GM23338 (cell line): ENCODE results near the gene THOC2. TPM values are rescaled to one million over a fixed set of nuclear protein-coding genes. Genes with fewer than 3 reads are reported as not detected.

Experiments
- ATAC-seq: fragments of 200-7000 bp; cut with Tn5 transposase; 3 replicates; pipeline ENCODE4 v1.9.1; 2020
- DNase-seq: peaks from one replicate; pipeline ENCODE4 v3.0.0-alpha.2; 2015; ENCODE audit warnings: low spot score
- H2AFZ ChIP-seq: fragments of 200-600 bp; sonication (generic); 2 replicates; pipeline ENCODE4 v1.8.0; 2016; ENCODE audit warnings: antibody characterized with exemption, mild to moderate bottlenecking, moderate library complexity
- H3F3A ChIP-seq: fragments of 200-600 bp; sonication (generic); replicated peaks from 2 replicates; pipeline ENCODE4 v1.8.0; 2017; ENCODE audit warnings: antibody characterized with exemption, mixed run types, low read depth
- H3K27ac ChIP-seq: fragments of 200-600 bp; sonication (generic); 2 replicates; pipeline ENCODE4 v1.6.1; 2016; ENCODE audit warnings: low read depth
- H3K27me3 ChIP-seq: fragments of 200-600 bp; sonication (generic); 2 replicates; pipeline ENCODE4 v1.8.0; 2016; ENCODE audit warnings: mild to moderate bottlenecking, mixed run types, moderate library complexity; ENCODE audit not compliant: insufficient read depth
- H3K36me3 ChIP-seq: fragments of 200-600 bp; sonication (generic); 2 replicates; pipeline ENCODE4 v1.8.0; 2016; ENCODE audit warnings: mild to moderate bottlenecking; ENCODE audit not compliant: insufficient read depth
- H3K4me1 ChIP-seq: fragments of 200-600 bp; sonication (generic); 2 replicates; pipeline ENCODE4 v1.8.0; 2016; ENCODE audit warnings: mild to moderate bottlenecking, moderate library complexity; ENCODE audit not compliant: insufficient read depth
- H3K4me2 ChIP-seq: fragments of 200-600 bp; sonication (generic); 2 replicates; pipeline ENCODE4 v1.7.1; 2017; ENCODE audit warnings: mixed run types
- H3K4me3 ChIP-seq: fragments of 200-600 bp; sonication (generic); 2 replicates; pipeline ENCODE4 v1.6.1; 2016; ENCODE audit warnings: mixed run types
- H3K79me2 ChIP-seq: fragments of 200-600 bp; sonication (generic); replicated peaks from 2 replicates; pipeline ENCODE4 v1.8.0; 2017; ENCODE audit warnings: mild to moderate bottlenecking; ENCODE audit not compliant: insufficient read depth
- H3K9me2 ChIP-seq: fragments of 200-600 bp; sonication (generic); 2 replicates; pipeline ENCODE4 v1.8.0; 2017; ENCODE audit not compliant: insufficient read depth
- H4K20me1 ChIP-seq: fragments of 200-600 bp; sonication (generic); replicated peaks from 2 replicates; pipeline ENCODE4 v1.8.0; 2017; ENCODE audit warnings: mild to moderate bottlenecking; ENCODE audit not compliant: insufficient read depth
- H3K27ac Mint-ChIP-seq: 2 replicates; pipeline ENCODE4 v1.8.0; 2020; ENCODE audit warnings: inconsistent platforms, mild to moderate bottlenecking, moderate library complexity, mixed read lengths
- H3K27me3 Mint-ChIP-seq: 3 replicates; pipeline ENCODE4 v1.8.0; 2022; ENCODE audit warnings: low read depth, mild to moderate bottlenecking, moderate library complexity, mixed read lengths, inconsistent platforms; ENCODE audit not compliant: insufficient read depth, poor library complexity
- H3K36me3 Mint-ChIP-seq: 3 replicates; pipeline ENCODE4 v1.8.0; 2021; ENCODE audit warnings: low read depth, mild to moderate bottlenecking, inconsistent platforms, moderate library complexity, mixed read lengths
- H3K4me1 Mint-ChIP-seq: 3 replicates; pipeline ENCODE4 v1.8.0; 2020; ENCODE audit warnings: mild to moderate bottlenecking, inconsistent platforms, mixed read lengths
- H3K4me3 Mint-ChIP-seq: 3 replicates; pipeline ENCODE4 v1.8.0; 2021; ENCODE audit warnings: moderate library complexity, mild to moderate bottlenecking, inconsistent platforms, mixed read lengths
- H3K9me3 Mint-ChIP-seq: 3 replicates; pipeline ENCODE4 v1.8.0; 2020; ENCODE audit warnings: moderate library complexity, mild to moderate bottlenecking, inconsistent platforms, mixed read lengths
- EZH2phosphoT487 ChIP-seq: fragments of 200-600 bp; sonication (generic); IDR thresholded peaks from one replicate; pipeline ENCODE4 v1.8.1; 2018; ENCODE audit warnings: antibody characterized with exemption; ENCODE audit not compliant: unreplicated experiment
- NANOG ChIP-seq: IDR thresholded peaks from 2 replicates; pipeline ENCODE4 v1.6.1; 2016; ENCODE audit warnings: antibody characterized with exemption, borderline replicate concordance
- POLR2AphosphoS5 ChIP-seq: IDR thresholded peaks from 2 replicates; pipeline ENCODE4 v1.6.1; 2016; ENCODE audit warnings: antibody characterized with exemption, low read depth
- REST ChIP-seq: IDR thresholded peaks from one replicate; pipeline ENCODE4 v1.6.1; 2018; ENCODE audit warnings: antibody characterized with exemption; ENCODE audit not compliant: unreplicated experiment
- ZNF331 ChIP-seq: fragments of 250-450 bp; sonication (Bioruptor Pico); IDR thresholded peaks from 2 replicates; pipeline ENCODE4 v1.5.0; 2020; ENCODE audit warnings: low read depth, mild to moderate bottlenecking, moderate library complexity
- ZNF462 ChIP-seq: fragments of 250-450 bp; sonication (Bioruptor Pico); IDR thresholded peaks from 2 replicates; pipeline ENCODE4 v1.5.0; 2020; ENCODE audit warnings: mild to moderate bottlenecking, moderate library complexity
- polyA plus RNA-seq: library from polyadenylated mRNA; unstranded; fragments of >200 nt; fragmentation: Nextera tagmentation; extraction: Ambion mirVana; gene quantifications from 2 replicates; pipeline ENCODE4 v1.2.1, GENCODE V29; 2016
- total RNA-seq: library from RNA; depleted of rRNA; stranded (reverse); fragments of >200 nt; shearing (Covaris generic); gene quantifications from 2 replicates; pipeline ENCODE4 v1.2.3, GENCODE V29; 2014

THOC2 gene
- total and polyA plus RNA-seq, 2 experiments from 2014 or later: 86.6 to 138 TPM

- no peak for TF ChIP-seq ZNF462
Observed at GRCh38 chrX:123740006-123740405, 7.2 kb upstream of the THOC2 start (continued).

GRCh38 chrX:123739474-123739873 is 6.6 kb upstream of the THOC2 start:
- Histone ChIP-seq H3K4me3 (no peak overlapping the region), H3K79me2 (no peaks in the 10 kb centered on the region), H3K27me3 (no peaks in the 10 kb centered on the region), H3K27ac (no peak overlapping the region), H4K20me1 (no peaks in the 10 kb centered on the region), H3K36me3 (no peaks in the 10 kb centered on the region), H3K9me2 (no peaks in the 10 kb centered on the region), H3K4me1 (no peaks in the 10 kb centered on the region), H3F3A (no peaks in the 10 kb centered on the region), H3K4me2 (no peak overlapping the region), H2AFZ (no peak overlapping the region)
- Mint-ChIP-seq H3K36me3 (no peaks in the 10 kb centered on the region), H3K4me3 (no peak overlapping the region), H3K9me3 (peaks cover 5% of the 10 kb centered on the region; the same call in 1 of the 3 replicates), H3K27me3 (no peaks in the 10 kb centered on the region), H3K27ac (no peak overlapping the region), H3K4me1 (no peaks in the 10 kb centered on the region)
- no peak for DNase-seq
- no peak for ATAC-seq
- TF ChIP-seq REST (no peak), ZNF462 (no peak), NANOG (no peak), ZNF331 (CRISPR knock-in tag) (no peak), EZH2phosphoT487 (no peak), POLR2AphosphoS5 (no peak)
